ENCODE results near the gene LRBA.

Gene LRBA

GRCh38 chr4:150462743-150463142, 552.3 kb downstream of the LRBA start:
- DNase-seq = no peak

GRCh38 chr4:150461957-150462356, 553.1 kb downstream of the LRBA start:
- no peak for DNase-seq

- no peak for DNase-seq
These were observed 557.3 kb downstream of the LRBA start for GRCh38 chr4:150457802-150458201.

- DNase-seq = no peak
These were observed 563.2 kb downstream of the LRBA start for GRCh38 chr4:150451883-150452282.

- DNase-seq = no peak
These were observed 567.7 kb downstream of the LRBA start for GRCh38 chr4:150447356-150447755.

- DNase-seq = no peak
These were observed 575.6 kb downstream of the LRBA start for GRCh38 chr4:150439451-150439933.

GRCh38 chr4:150436598-150437370, 578.3 kb downstream of the LRBA start:
- DNase-seq = no peak

- no peak for DNase-seq
These were observed 583.9 kb downstream of the LRBA start for GRCh38 chr4:150431221-150431620.

- no peak for DNase-seq
These were observed 589.9 kb downstream of the LRBA start for GRCh38 chr4:150425161-150425560.

- DNase-seq = no peak
These were observed 591.6 kb downstream of the LRBA start for GRCh38 chr4:150423503-150423902.

GRCh38 chr4:150423074-150423473, 592.0 kb downstream of the LRBA start:
- no peak for DNase-seq

GRCh38 chr4:150421612-150422011, 593.5 kb downstream of the LRBA start:
- no peak for DNase-seq

- no peak for DNase-seq
These were observed 595.1 kb downstream of the LRBA start for GRCh38 chr4:150419939-150420338.

GRCh38 chr4:150418757-150419410, 596.2 kb downstream of the LRBA start:
- DNase-seq = no peak

- DNase-seq = no peak
These were observed 599.9 kb downstream of the LRBA start for GRCh38 chr4:150415213-150415612.

GRCh38 chr4:150411520-150411919, 603.6 kb downstream of the LRBA start:
- no peak for DNase-seq

- peak; percentile 47 for DNase-seq
These were observed 612.2 kb downstream of the LRBA start for GRCh38 chr4:150402871-150403272.

GRCh38 chr4:150401083-150401687, 613.9 kb downstream of the LRBA start:
- no peak for DNase-seq

- DNase-seq = no peak
These were observed 619.2 kb downstream of the LRBA start for GRCh38 chr4:150395872-150396271.

- DNase-seq = no peak
These were observed 621.0 kb downstream of the LRBA start for GRCh38 chr4:150394046-150394445.

- DNase-seq = no peak
These were observed 624.0 kb downstream of the LRBA start for GRCh38 chr4:150391052-150391451.

- no peak for DNase-seq
These were observed 624.6 kb downstream of the LRBA start for GRCh38 chr4:150390531-150390910.

- DNase-seq = no peak
These were observed 625.1 kb downstream of the LRBA start for GRCh38 chr4:150389896-150390530.

- no peak for DNase-seq
These were observed 627.1 kb downstream of the LRBA start for GRCh38 chr4:150387981-150388380.
